Natural killer cell (primary cell): ENCODE measurements around the gene GORASP1. TPM values are rescaled to one million over a fixed set of nuclear protein-coding genes. Genes with fewer than 3 reads are reported as not detected.
A peak's percentile ranks its signal among the peaks of the same experiment; 100 is the strongest.

ENCODE experiments used
- ATAC-seq, 3 donors: fragments of 150-1000 bp in 2 of 3; fragments of 200-7000 bp in 1 of 3; cut with Tn5 transposase; 1 replicate in 1 of 3; 2 replicates in 2 of 3; pipeline ENCODE4 v1.10.0; 2021; ENCODE audit warnings: mild to moderate bottlenecking in 2 of 3, moderate library complexity in 2 of 3
- DNase-seq, 2 donors: peaks; one replicate each; pipeline versions ENCODE4 v3.0.0 to v3.0.0-alpha.2; 2013 to 2021; ENCODE audit warnings: mixed read lengths in 1 of 2
- H3K27ac ChIP-seq: one replicate; pipeline ENCODE4 v1.5.1; 2013; ENCODE audit warnings: mild to moderate bottlenecking, low read length
- H3K27me3 ChIP-seq: one replicate; pipeline ENCODE4 v1.6.1; 2013; ENCODE audit warnings: low read length; ENCODE audit not compliant: control insufficient read depth, insufficient read depth
- H3K36me3 ChIP-seq: one replicate; pipeline ENCODE4 v1.6.1; 2013; ENCODE audit warnings: low read length; ENCODE audit not compliant: control insufficient read depth, insufficient read depth
- H3K4me1 ChIP-seq: one replicate; pipeline ENCODE4 v1.6.1; 2013; ENCODE audit warnings: low read length; ENCODE audit not compliant: control insufficient read depth, insufficient read depth
- H3K4me3 ChIP-seq: one replicate; pipeline ENCODE4 v1.5.1; 2013; ENCODE audit warnings: low read length
- H3K9me3 ChIP-seq: one replicate; pipeline ENCODE4 v1.6.1; 2013; ENCODE audit warnings: low read length; ENCODE audit not compliant: control insufficient read depth, insufficient read depth
- H3K27ac Mint-ChIP-seq, 2 donors: one replicate each; pipeline ENCODE4 v1.8.0; 2022; ENCODE audit warnings: mild to moderate bottlenecking in 2 of 2, mixed read lengths in 2 of 2, moderate library complexity in 1 of 2
- H3K27me3 Mint-ChIP-seq, 2 donors: one replicate each; pipeline ENCODE4 v1.8.0; 2022; ENCODE audit warnings: low read depth in 2 of 2, mixed read lengths in 2 of 2
- H3K36me3 Mint-ChIP-seq: one replicate; pipeline ENCODE4 v1.8.0; 2022; ENCODE audit warnings: mixed read lengths
- H3K4me1 Mint-ChIP-seq, 2 donors: one replicate each; pipeline ENCODE4 v1.8.0; 2022; ENCODE audit warnings: mixed read lengths in 2 of 2
- H3K4me3 Mint-ChIP-seq: one replicate; pipeline ENCODE4 v1.8.0; 2022; ENCODE audit warnings: mild to moderate bottlenecking, moderate library complexity, mixed read lengths
- H3K9me3 Mint-ChIP-seq, 2 donors: one replicate each; pipeline ENCODE4 v1.8.0; 2022; ENCODE audit warnings: mixed read lengths in 2 of 2
- WGBS: methylation state at CpG from one replicate; pipeline ENCODE4 v1.1.7; 2013; ENCODE audit warnings: missing lambda C conversion rate; ENCODE audit not compliant: insufficient coverage; 5-methylcytosine and 5-hydroxymethylcytosine counted together
- intact Hi-C: fragments of 100-400 bp; cut with micrococcal nuclease; formaldehyde crosslinking; loops from one replicate; pipeline ENCODE4 v1.14.2; 2022
- total RNA-seq, 4 donors: library from RNA; stranded (reverse); fragments of 120-200 nt in 1 of 4; gene quantifications; one replicate each; pipeline versions ENCODE4 v1.2.3 to v1.2.4, GENCODE V29; 2013 to 2022
- TF ChIP-seq, protein P1 (sequence below): fragments of 200-600 bp; IDR thresholded peaks from one replicate; pipeline ENCODE4 v1.8.0; 2022; ENCODE audit warnings: antibody characterized with exemption

The GORASP1 gene
- total RNA-seq, 3 donors from 2014 or later (not counting 1 experiment from before 2014, with no cell fraction given), result 20.2 to 21.3 (median 20.8) TPM

DNA sequence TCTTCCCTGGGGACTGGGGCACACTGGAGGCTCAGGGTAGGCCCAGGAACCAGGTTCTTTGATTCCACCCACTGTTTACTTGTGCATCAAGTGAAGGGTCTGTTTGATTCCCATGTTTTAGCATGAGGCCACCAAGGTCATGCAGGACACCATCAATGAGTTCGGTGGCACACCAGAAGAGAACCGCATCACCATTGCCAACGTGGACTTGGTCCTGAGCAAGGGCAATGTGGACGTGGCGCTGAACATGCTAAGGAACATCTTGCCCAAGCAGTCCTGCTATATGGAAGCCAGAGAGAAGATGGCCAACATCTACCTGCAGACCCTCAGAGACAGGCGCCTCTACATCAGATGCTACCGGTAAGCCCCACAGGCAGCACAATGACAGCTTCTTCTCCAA, 21.5 kb upstream of the GORASP1 start:
- H3K27me3 Mint-ChIP-seq, result peaks cover 5% of the 10 kb centered on the region in 2 donors
- ATAC-seq (no peak), DNase-seq (no peak)
- no peaks in the 10 kb centered on the region for H3K36me3 Mint-ChIP-seq
- no peak overlapping the region for H3K27ac Mint-ChIP-seq
- peaks cover 17 to 30% of the 10 kb centered on the region in 2 donors for H3K4me1 Mint-ChIP-seq
- no peaks in the 10 kb centered on the region for H3K9me3 Mint-ChIP-seq
- intact Hi-C loops, result no loop called here
- Histone ChIP-seq H3K27ac (no peak overlapping the region), H3K27me3 (no peaks in the 10 kb centered on the region), H3K9me3 (no peaks in the 10 kb centered on the region), H3K4me3 (no peak overlapping the region), H3K4me1 (peaks cover 24% of the 10 kb centered on the region), H3K36me3 (no peaks in the 10 kb centered on the region)
- H3K4me3 Mint-ChIP-seq, result no peak overlapping the region
- TF ChIP-seq, protein P1, sequence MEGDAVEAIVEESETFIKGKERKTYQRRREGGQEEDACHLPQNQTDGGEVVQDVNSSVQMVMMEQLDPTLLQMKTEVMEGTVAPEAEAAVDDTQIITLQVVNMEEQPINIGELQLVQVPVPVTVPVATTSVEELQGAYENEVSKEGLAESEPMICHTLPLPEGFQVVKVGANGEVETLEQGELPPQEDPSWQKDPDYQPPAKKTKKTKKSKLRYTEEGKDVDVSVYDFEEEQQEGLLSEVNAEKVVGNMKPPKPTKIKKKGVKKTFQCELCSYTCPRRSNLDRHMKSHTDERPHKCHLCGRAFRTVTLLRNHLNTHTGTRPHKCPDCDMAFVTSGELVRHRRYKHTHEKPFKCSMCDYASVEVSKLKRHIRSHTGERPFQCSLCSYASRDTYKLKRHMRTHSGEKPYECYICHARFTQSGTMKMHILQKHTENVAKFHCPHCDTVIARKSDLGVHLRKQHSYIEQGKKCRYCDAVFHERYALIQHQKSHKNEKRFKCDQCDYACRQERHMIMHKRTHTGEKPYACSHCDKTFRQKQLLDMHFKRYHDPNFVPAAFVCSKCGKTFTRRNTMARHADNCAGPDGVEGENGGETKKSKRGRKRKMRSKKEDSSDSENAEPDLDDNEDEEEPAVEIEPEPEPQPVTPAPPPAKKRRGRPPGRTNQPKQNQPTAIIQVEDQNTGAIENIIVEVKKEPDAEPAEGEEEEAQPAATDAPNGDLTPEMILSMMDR, result no peak
- WGBS, result 98% methylated on average over 7 of the region's 7 CpGs

DNA sequence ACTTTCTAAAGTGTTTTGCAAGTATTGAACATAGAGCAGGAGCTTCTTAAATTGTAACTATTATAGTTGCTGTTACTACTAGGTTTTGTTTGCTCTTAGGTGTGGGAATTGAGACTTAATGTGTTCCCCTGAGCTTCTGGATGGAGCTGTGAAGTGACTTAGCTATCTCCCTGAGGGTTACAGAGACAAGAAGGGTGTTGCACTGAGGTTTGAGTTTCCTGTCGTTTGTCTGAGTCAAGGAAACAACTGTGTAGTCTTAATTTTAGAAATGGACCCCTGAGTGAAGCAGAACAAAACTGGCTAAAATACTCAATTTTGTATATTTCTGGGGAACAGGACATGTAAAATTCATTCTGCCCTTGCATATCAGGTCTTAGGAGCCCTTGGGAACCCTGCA, 20.5 kb upstream of the GORASP1 start:
- 0% methylated on average over 1 of the region's 1 CpG for WGBS
- Histone ChIP-seq H3K36me3 (no peaks in the 10 kb centered on the region), H3K4me1 (peaks cover 24% of the 10 kb centered on the region), H3K9me3 (no peaks in the 10 kb centered on the region), H3K27ac (no peak overlapping the region), H3K4me3 (no peak overlapping the region), H3K27me3 (no peaks in the 10 kb centered on the region)
- Mint-ChIP-seq H3K4me3 (peak overlapping the region; percentile 26), H3K4me1 (peaks cover 17 to 30% of the 10 kb centered on the region in 2 donors), H3K27ac (peak overlapping the region; percentile 29 to 58), H3K36me3 (no peaks in the 10 kb centered on the region), H3K27me3 (peaks cover 8 to 9% of the 10 kb centered on the region in 2 donors), H3K9me3 (no peaks in the 10 kb centered on the region)
- peak; percentile 62 to 76 (median 71) for ATAC-seq
- TF ChIP-seq, protein P1, result no peak
- intact Hi-C loops, result no loop called here
- peak in 1 of 2 donors; percentile 41 for DNase-seq

DNA sequence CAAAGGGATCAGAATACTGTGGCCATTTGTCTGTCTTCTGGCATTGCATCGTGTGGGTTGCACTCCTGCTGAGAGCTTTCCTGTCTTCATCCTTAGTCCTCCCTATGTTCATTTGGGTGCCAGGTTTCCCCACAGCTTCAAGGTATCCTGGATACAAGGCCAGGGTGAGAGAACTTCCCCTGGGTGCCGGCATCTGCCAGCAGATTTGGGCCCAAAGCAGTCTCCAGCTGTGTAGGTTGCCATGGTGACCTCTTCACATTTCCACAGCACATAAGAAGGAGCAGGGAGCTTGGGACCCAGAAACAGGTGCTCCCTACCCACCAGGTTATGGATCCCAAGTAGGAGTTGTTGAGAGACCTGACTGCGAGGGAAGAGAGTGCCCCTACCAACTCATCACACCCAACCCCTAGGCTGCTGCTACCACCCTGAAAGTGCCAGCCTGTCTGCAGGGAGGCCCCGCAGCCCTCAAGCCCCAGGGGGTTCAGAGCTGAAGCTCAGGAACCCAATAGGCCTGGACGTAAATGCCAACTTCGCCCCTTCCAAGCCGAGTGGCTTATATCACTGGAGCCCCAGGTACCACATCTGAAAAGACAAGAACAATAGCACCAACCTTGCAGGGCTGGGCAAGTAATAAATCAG, 20.0 kb upstream of the GORASP1 start:
- Histone ChIP-seq H3K27ac (no peak overlapping the region), H3K4me1 (peaks cover 25% of the 10 kb centered on the region), H3K27me3 (no peaks in the 10 kb centered on the region), H3K9me3 (no peaks in the 10 kb centered on the region), H3K36me3 (no peaks in the 10 kb centered on the region), H3K4me3 (no peak overlapping the region)
- peak overlapping the region; percentile 26 for H3K4me3 Mint-ChIP-seq
- DNase-seq, result no peak
- 50% methylated on average over 7 of the region's 7 CpGs for WGBS
- intact Hi-C loops, result no loop called here
- no peaks in the 10 kb centered on the region for H3K36me3 Mint-ChIP-seq
- ATAC-seq, result peak in 1 of 3 donors; percentile 12
- peaks cover 17 to 30% of the 10 kb centered on the region in 2 donors for H3K4me1 Mint-ChIP-seq
- TF ChIP-seq, protein P1, result no peak
- H3K27ac Mint-ChIP-seq, result peak overlapping the region; percentile 29 to 58
- H3K9me3 Mint-ChIP-seq, result no peaks in the 10 kb centered on the region
- H3K27me3 Mint-ChIP-seq, result peaks cover 13 to 14% of the 10 kb centered on the region in 2 donors
